ENCODE measurements around the gene NRSN2. TPM values are rescaled to one million over a fixed set of nuclear protein-coding genes. Genes with fewer than 3 reads are reported as not detected.

The NRSN2 gene
- total RNA-seq, 1 experiment from 2014 or later: 1.9 TPM

DNA sequence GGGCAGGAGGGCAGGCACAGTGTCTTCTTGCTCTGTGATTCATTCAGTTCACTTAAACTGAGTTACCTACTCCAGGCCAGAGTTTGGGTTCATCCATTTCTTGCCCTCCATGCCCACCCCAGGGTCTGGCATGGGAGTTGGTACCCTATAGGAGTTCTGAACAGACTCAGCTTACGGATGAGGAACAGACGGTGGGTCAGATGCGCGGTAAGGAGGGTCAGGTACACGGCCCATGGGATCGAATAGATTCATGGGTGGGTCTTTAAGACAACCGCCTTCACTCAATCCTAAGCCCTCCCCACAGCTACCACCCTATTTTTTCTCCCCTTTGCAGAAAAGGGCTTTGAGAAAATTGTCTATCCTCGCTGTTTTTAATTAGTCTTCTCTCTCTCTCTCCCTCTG lies 20.6 kb downstream of the NRSN2 start:
- Histone ChIP-seq H3K79me2 (ENCODE audit: insufficient read depth, low read length) (no peaks in the 10 kb centered on the region), H3K4me3 (replicated peaks in 1 of 2; ENCODE audit: low read depth in 1 of 2, low read length in 2 of 2) (no peak overlapping the region), H2AFZ (ENCODE audit: low read depth, low read length, poor library complexity, severe bottlenecking) (no peak overlapping the region), H3K27me3 (ENCODE audit: insufficient read depth, low read length) (no peaks in the 10 kb centered on the region), H3K9me3 (ENCODE audit: control insufficient read depth in 1 of 2, insufficient read depth in 1 of 2, low read depth in 1 of 2, low read length in 2 of 2) (no peaks in the 10 kb centered on the region), H4K20me1 (ENCODE audit: insufficient read depth) (no peaks in the 10 kb centered on the region), H3K36me3 (ENCODE audit: control insufficient read depth in 1 of 2, insufficient read depth in 2 of 2, low read length in 2 of 2) (no peaks in the 10 kb centered on the region), H3K4me1 (ENCODE audit: control insufficient read depth in 1 of 2, insufficient read depth in 2 of 2, low read length in 2 of 2) (peaks cover 89% of the 10 kb centered on the region in 2 experiments), H3K9me2 (ENCODE audit: insufficient read depth) (no peaks in the 10 kb centered on the region), H3K4me2 (ENCODE audit: low read length) (no peak overlapping the region), H3K9ac (ENCODE audit: low read length) (no peak overlapping the region), H3K27ac (ENCODE audit: low read depth, low read length) (no peak overlapping the region)
- TF ChIP-seq, protein P1, sequence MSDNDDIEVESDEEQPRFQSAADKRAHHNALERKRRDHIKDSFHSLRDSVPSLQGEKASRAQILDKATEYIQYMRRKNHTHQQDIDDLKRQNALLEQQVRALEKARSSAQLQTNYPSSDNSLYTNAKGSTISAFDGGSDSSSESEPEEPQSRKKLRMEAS (IDR thresholded peaks at IDR 0.05): no peak
- TF ChIP-seq, protein P2, sequence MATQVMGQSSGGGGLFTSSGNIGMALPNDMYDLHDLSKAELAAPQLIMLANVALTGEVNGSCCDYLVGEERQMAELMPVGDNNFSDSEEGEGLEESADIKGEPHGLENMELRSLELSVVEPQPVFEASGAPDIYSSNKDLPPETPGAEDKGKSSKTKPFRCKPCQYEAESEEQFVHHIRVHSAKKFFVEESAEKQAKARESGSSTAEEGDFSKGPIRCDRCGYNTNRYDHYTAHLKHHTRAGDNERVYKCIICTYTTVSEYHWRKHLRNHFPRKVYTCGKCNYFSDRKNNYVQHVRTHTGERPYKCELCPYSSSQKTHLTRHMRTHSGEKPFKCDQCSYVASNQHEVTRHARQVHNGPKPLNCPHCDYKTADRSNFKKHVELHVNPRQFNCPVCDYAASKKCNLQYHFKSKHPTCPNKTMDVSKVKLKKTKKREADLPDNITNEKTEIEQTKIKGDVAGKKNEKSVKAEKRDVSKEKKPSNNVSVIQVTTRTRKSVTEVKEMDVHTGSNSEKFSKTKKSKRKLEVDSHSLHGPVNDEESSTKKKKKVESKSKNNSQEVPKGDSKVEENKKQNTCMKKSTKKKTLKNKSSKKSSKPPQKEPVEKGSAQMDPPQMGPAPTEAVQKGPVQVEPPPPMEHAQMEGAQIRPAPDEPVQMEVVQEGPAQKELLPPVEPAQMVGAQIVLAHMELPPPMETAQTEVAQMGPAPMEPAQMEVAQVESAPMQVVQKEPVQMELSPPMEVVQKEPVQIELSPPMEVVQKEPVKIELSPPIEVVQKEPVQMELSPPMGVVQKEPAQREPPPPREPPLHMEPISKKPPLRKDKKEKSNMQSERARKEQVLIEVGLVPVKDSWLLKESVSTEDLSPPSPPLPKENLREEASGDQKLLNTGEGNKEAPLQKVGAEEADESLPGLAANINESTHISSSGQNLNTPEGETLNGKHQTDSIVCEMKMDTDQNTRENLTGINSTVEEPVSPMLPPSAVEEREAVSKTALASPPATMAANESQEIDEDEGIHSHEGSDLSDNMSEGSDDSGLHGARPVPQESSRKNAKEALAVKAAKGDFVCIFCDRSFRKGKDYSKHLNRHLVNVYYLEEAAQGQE (IDR thresholded peaks at IDR 0.05; ENCODE audit: low read depth): no peak
- TF ChIP-seq FOSL1 (IDR thresholded peaks at IDR 0.05; ENCODE audit: low read depth) (no peak), POLR2A (IDR thresholded peaks at IDR 0.05; ENCODE audit: borderline replicate concordance, extremely low read depth, insufficient read depth, insufficient read length) (no peak), CEBPB (IDR thresholded peaks at IDR 0.05; ENCODE audit: low read depth) (no peak), YY1 (IDR thresholded peaks at IDR 0.05; ENCODE audit: extremely low read depth, insufficient replicate concordance, low read depth, low read length) (no peak), ZNF274 (IDR thresholded peaks at IDR 0.05; ENCODE audit: low read depth, low read length) (no peak), SRF (IDR thresholded peaks at IDR 0.05; ENCODE audit: low read depth) (no peak), ELF1 (IDR thresholded peaks at IDR 0.05; ENCODE audit: borderline replicate concordance, low read depth) (no peak), EZH2 (IDR thresholded peaks at IDR 0.05) (no peak), EZH2phosphoT487 (IDR thresholded peaks at IDR 0.05; ENCODE audit: borderline replicate concordance) (no peak), JUND (IDR thresholded peaks at IDR 0.05) (no peak)
- TF ChIP-seq, protein P3, sequence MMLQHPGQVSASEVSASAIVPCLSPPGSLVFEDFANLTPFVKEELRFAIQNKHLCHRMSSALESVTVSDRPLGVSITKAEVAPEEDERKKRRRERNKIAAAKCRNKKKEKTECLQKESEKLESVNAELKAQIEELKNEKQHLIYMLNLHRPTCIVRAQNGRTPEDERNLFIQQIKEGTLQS (IDR thresholded peaks at IDR 0.05): no peak
- TF ChIP-seq, protein P4, sequence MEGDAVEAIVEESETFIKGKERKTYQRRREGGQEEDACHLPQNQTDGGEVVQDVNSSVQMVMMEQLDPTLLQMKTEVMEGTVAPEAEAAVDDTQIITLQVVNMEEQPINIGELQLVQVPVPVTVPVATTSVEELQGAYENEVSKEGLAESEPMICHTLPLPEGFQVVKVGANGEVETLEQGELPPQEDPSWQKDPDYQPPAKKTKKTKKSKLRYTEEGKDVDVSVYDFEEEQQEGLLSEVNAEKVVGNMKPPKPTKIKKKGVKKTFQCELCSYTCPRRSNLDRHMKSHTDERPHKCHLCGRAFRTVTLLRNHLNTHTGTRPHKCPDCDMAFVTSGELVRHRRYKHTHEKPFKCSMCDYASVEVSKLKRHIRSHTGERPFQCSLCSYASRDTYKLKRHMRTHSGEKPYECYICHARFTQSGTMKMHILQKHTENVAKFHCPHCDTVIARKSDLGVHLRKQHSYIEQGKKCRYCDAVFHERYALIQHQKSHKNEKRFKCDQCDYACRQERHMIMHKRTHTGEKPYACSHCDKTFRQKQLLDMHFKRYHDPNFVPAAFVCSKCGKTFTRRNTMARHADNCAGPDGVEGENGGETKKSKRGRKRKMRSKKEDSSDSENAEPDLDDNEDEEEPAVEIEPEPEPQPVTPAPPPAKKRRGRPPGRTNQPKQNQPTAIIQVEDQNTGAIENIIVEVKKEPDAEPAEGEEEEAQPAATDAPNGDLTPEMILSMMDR (IDR thresholded peaks at IDR 0.05 in 2 of 3, conservative IDR thresholded peaks at IDR 0.05 in 1 of 3; ENCODE audit: borderline replicate concordance in 1 of 3, insufficient read depth in 1 of 3, low read depth in 2 of 3, low read length in 2 of 3): no peak
- RAD21 ChIA-PET (ENCODE audit: low non-redundant PET in 1 of 2, low total read pairs in 2 of 2, uncharacterized antibody in 2 of 2, unreplicated experiment in 2 of 2): no interaction called here
- no TSS peak for BruUV-seq (replicated peaks)
- CTCF ChIA-PET: no interaction called here
- intact Hi-C loops (cut with micrococcal nuclease): no loop called here
- POLR2A ChIA-PET: interaction anchor here (1.3 to 29.0 kb wide), 4 partner anchors 11 to 175 kb away, joined by 5 to 779 read pairs (median 322); partner anchors contain the start of genes RBCK1 and TRIB3
- ATAC-seq: no peak
- no peak for DNase-seq (ENCODE audit: low read depth, low spot score)
